Endothelial cell of umbilical vein (primary cell): ENCODE measurements around the gene CCDC85C. TPM values are rescaled to one million over a fixed set of nuclear protein-coding genes. Genes with fewer than 3 reads are reported as not detected.

ENCODE experiments used
- BruUV-seq: library from RNA; stranded (reverse); fragments of 400-500 nt; replicated peaks from 2 replicates; lab custom pipeline; 2021; lab: Mats Ljungman, UMichigan
- CTCF ChIA-PET: fragments of 300-600, 350-600 bp; sonication (Branson Sonifier 250); formaldehyde crosslinking; loops from one replicate; lab custom pipeline; 2021; ENCODE audit warnings: antibody characterized with exemption, inconsistent platforms; lab: Charles Lee
- POLR2A ChIA-PET: fragments of 300-600, 350-600 bp; sonication (Branson Sonifier 250); formaldehyde crosslinking; loops from one replicate; lab custom pipeline; 2021; ENCODE audit warnings: antibody characterized with exemption, inconsistent platforms; lab: Charles Lee
- DNase-seq: peaks from one replicate; pipeline ENCODE4 v3.0.0-alpha.2; 2011; ENCODE audit warnings: low read depth, low spot score
- FAIRE-seq: peaks from 2 replicates; lab custom pipeline; 2011; peaks lifted over from hg19 to GRCh38; lab: Jason Lieb, UNC
- H2AFZ ChIP-seq: 2 replicates; pipeline ENCODE4 v1.6.0; 2012; ENCODE audit warnings: low read depth, low read length, control low read depth, inconsistent platforms
- H3K27ac ChIP-seq: 2 replicates; pipeline ENCODE4 v1.5.1; 2011; ENCODE audit warnings: low read depth, mild to moderate bottlenecking, control low read depth, low read length, moderate library complexity; ENCODE audit not compliant: insufficient read depth
- H3K27me3 ChIP-seq, 2 experiments: 2 replicates each; pipeline versions ENCODE4 v1.6.0 to v1.6.1; 2011; ENCODE audit warnings: low read length in 2 of 2, mixed read lengths in 1 of 2; ENCODE audit not compliant: control insufficient read depth in 2 of 2, insufficient read depth in 2 of 2
- H3K36me3 ChIP-seq, 2 experiments: 2 replicates in 1 of 2; 3 replicates in 1 of 2; pipeline ENCODE4 v1.5.1; 2011; ENCODE audit warnings: low read length in 2 of 2, mild to moderate bottlenecking in 1 of 2, moderate library complexity in 1 of 2; ENCODE audit not compliant: control insufficient read depth in 2 of 2, insufficient read depth in 2 of 2; ENCODE audit errors: extremely low read depth in 1 of 2
- H3K4me1 ChIP-seq: 3 replicates; pipeline ENCODE4 v1.5.1; 2011; ENCODE audit warnings: mild to moderate bottlenecking, low read length; ENCODE audit not compliant: control insufficient read depth, insufficient read depth; ENCODE audit errors: extremely low read depth
- H3K4me2 ChIP-seq: 2 replicates; pipeline ENCODE4 v1.6.1; 2011; ENCODE audit warnings: low read length, control low read depth, mixed read lengths; ENCODE audit not compliant: insufficient read depth
- H3K4me3 ChIP-seq, 3 experiments: fragments of 200-600 bp in 1 of 3; sonication (generic), shearing (Covaris generic) in 1 of 3; replicated peaks in 1 of 3; 2 replicates each; pipeline ENCODE4 v1.5.1; 2011 to 2016; ENCODE audit warnings: control low read depth in 3 of 3, low read length in 3 of 3, mild to moderate bottlenecking in 2 of 3, inconsistent platforms in 1 of 3, low read depth in 1 of 3, moderate library complexity in 1 of 3; ENCODE audit not compliant: insufficient read depth in 1 of 3
- H3K79me2 ChIP-seq: 2 replicates; pipeline ENCODE4 v1.6.0; 2012; ENCODE audit warnings: low read length, inconsistent platforms; ENCODE audit not compliant: control insufficient read depth, insufficient read depth
- H3K9ac ChIP-seq: replicated peaks from 2 replicates; pipeline ENCODE3; 2011; ENCODE audit warnings: low read length, control low read depth; ENCODE audit not compliant: insufficient read depth; ENCODE audit errors: extremely low read depth
- H3K9me1 ChIP-seq: replicated peaks from 3 replicates; pipeline ENCODE4 v1.6.0; 2011; ENCODE audit warnings: mild to moderate bottlenecking, low read length; ENCODE audit not compliant: control insufficient read depth, insufficient read depth; ENCODE audit errors: extremely low read depth
- H3K9me3 ChIP-seq: replicated peaks from 2 replicates; pipeline ENCODE4 v1.5.1; 2012; ENCODE audit warnings: low read length, inconsistent platforms; ENCODE audit not compliant: control insufficient read depth, insufficient read depth
- H4K20me1 ChIP-seq: replicated peaks from 2 replicates; pipeline ENCODE3; 2011; ENCODE audit warnings: mild to moderate bottlenecking, low read length; ENCODE audit not compliant: control insufficient read depth, insufficient read depth; ENCODE audit errors: extremely low read depth
- EZH2 ChIP-seq: IDR thresholded peaks from 2 replicates; pipeline ENCODE4 v1.6.1; 2012; ENCODE audit warnings: borderline replicate concordance, low read depth, mild to moderate bottlenecking, moderate library complexity, low read length, inconsistent platforms; ENCODE audit not compliant: severe bottlenecking
- FOS ChIP-seq: IDR thresholded peaks from 2 replicates; pipeline ENCODE4 v1.6.1; 2011; ENCODE audit warnings: mild to moderate bottlenecking, low read length, moderate library complexity, borderline replicate concordance; ENCODE audit not compliant: insufficient read depth
- GATA2 ChIP-seq: IDR thresholded peaks from 2 replicates; pipeline ENCODE4 v1.7.0; 2011; ENCODE audit warnings: low read depth, mild to moderate bottlenecking, moderate library complexity, mixed read lengths, low read length; ENCODE audit not compliant: insufficient read length, insufficient read depth
- JUN ChIP-seq: IDR thresholded peaks from 2 replicates; pipeline ENCODE4 v1.6.1; 2011; ENCODE audit warnings: borderline replicate concordance, low read depth; ENCODE audit not compliant: insufficient read length, insufficient read depth
- MYC ChIP-seq: IDR thresholded peaks from one replicate; pipeline ENCODE4 v1.6.1; 2011; ENCODE audit warnings: mild to moderate bottlenecking, low read depth, low read length
- POLR2A ChIP-seq: IDR thresholded peaks from 2 replicates; pipeline ENCODE4 v1.6.1; 2012; ENCODE audit warnings: low read depth, mild to moderate bottlenecking, control low read depth, low read length
- POLR2AphosphoS5 ChIP-seq: IDR thresholded peaks from 2 replicates; pipeline ENCODE4 v1.6.1; 2012; ENCODE audit warnings: low read depth, mild to moderate bottlenecking, control low read depth, low read length, moderate library complexity; ENCODE audit not compliant: insufficient read depth
- dilution Hi-C: fragments of 300-500 bp; cut with MboI; formaldehyde crosslinking; loops from one replicate; pipeline ENCODE4 v1.15.0; 2019; ENCODE audit warnings: low sequenced_read_pairs; ENCODE audit not compliant: extremely low pct_ligation_motif_present
- intact Hi-C: fragments of 100-400 bp; cut with micrococcal nuclease; formaldehyde crosslinking; loops from one replicate; pipeline ENCODE4 v1.10.0; 2022
- polyA plus RNA-seq, 4 experiments: library from polyadenylated mRNA; depleted of rRNA in 3 of 4; stranded (reverse) in 3 of 4; unstranded in 1 of 4; fragments of >200 nt; gene quantifications; 2 replicates each; pipeline versions ENCODE4 v1.2.1 to v1.2.3, GENCODE V29; 2011 to 2012; ENCODE audit warnings: missing spikeins in 1 of 4
- total RNA-seq: library from RNA; stranded (reverse); gene quantifications from 2 replicates; pipeline ENCODE4 v1.2.3, GENCODE V29; 2021
- TF ChIP-seq, protein P1 (sequence below), 2 donors: IDR thresholded peaks; 1 replicate in 1 of 2; 2 replicates in 1 of 2; pipeline ENCODE4 v1.5.1; 2011; ENCODE audit warnings: low read length in 2 of 2, mild to moderate bottlenecking in 2 of 2, moderate library complexity in 2 of 2, control low read depth in 1 of 2, inconsistent platforms in 1 of 2, low read depth in 1 of 2; ENCODE audit not compliant: insufficient read depth in 1 of 2; ENCODE audit errors: extremely low read depth in 1 of 2
- TF ChIP-seq, protein P2 (sequence below): IDR thresholded peaks from 2 replicates; pipeline ENCODE4 v1.6.1; 2011; ENCODE audit not compliant: insufficient read depth, insufficient read length

The CCDC85C gene
- total and polyA plus RNA-seq, 2 donors (not counting 3 experiments of a cell fraction or from before 2014, with no cell fraction given): 7.5 to 17.8 TPM

GRCh38 chr14:99621948-99622347 lies 17.9 kb upstream of the CCDC85C start:
- no peaks in the 10 kb centered on the region for H3K27me3 ChIP-seq
- TF ChIP-seq POLR2A (no peak), JUN (no peak), EZH2 (no peak), GATA2 (no peak), FOS (no peak), POLR2AphosphoS5 (no peak), MYC (no peak)
- TF ChIP-seq, protein P1, sequence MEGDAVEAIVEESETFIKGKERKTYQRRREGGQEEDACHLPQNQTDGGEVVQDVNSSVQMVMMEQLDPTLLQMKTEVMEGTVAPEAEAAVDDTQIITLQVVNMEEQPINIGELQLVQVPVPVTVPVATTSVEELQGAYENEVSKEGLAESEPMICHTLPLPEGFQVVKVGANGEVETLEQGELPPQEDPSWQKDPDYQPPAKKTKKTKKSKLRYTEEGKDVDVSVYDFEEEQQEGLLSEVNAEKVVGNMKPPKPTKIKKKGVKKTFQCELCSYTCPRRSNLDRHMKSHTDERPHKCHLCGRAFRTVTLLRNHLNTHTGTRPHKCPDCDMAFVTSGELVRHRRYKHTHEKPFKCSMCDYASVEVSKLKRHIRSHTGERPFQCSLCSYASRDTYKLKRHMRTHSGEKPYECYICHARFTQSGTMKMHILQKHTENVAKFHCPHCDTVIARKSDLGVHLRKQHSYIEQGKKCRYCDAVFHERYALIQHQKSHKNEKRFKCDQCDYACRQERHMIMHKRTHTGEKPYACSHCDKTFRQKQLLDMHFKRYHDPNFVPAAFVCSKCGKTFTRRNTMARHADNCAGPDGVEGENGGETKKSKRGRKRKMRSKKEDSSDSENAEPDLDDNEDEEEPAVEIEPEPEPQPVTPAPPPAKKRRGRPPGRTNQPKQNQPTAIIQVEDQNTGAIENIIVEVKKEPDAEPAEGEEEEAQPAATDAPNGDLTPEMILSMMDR (IDR thresholded peaks at IDR 0.05; ENCODE audit: extremely low read depth in 1 of 2, insufficient read depth in 1 of 2, low read depth in 1 of 2, low read length in 2 of 2): no peak
- TF ChIP-seq, protein P2, sequence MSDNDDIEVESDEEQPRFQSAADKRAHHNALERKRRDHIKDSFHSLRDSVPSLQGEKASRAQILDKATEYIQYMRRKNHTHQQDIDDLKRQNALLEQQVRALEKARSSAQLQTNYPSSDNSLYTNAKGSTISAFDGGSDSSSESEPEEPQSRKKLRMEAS: no peak
- CTCF ChIA-PET: interaction anchor here (1.2 to 8.4 kb wide), 3 partner anchors 12 to 88 kb away, joined by 3 to 61 read pairs (median 5); partner anchors contain the start of gene CCDC85C
- no TSS peak for BruUV-seq
- H3K36me3 ChIP-seq: no peaks in the 10 kb centered on the region
- H4K20me1 ChIP-seq: no peaks in the 10 kb centered on the region
- H3K4me1 ChIP-seq: peaks cover 22% of the 10 kb centered on the region
- no peaks in the 10 kb centered on the region for H3K9me1 ChIP-seq
- DNase-seq: no peak
- H2AFZ ChIP-seq: no peak overlapping the region
- H3K27ac ChIP-seq: no peak overlapping the region
- POLR2A ChIA-PET: no interaction called here
- H3K4me3 ChIP-seq: no peak overlapping the region
- dilution Hi-C loops (no loop called here), intact Hi-C loops (no loop called here)
- H3K4me2 ChIP-seq: no peak overlapping the region
- H3K9me3 ChIP-seq: no peaks in the 10 kb centered on the region
- FAIRE-seq: no peak
- no peak overlapping the region for H3K9ac ChIP-seq
- H3K79me2 ChIP-seq: no peaks in the 10 kb centered on the region
